ENCODE measurements around the gene ANTKMT.

The ANTKMT gene

GRCh38 chr16:702341-702740 is 18.6 kb upstream of the ANTKMT start:
- TF ChIP-seq FOXK2 (IDR thresholded peaks at IDR 0.05) = no peak
- no peak for TF ChIP-seq NFRKB (IDR thresholded peaks at IDR 0.05)
- no peak for TF ChIP-seq BHLHE40 (IDR thresholded peaks at IDR 0.05; ENCODE audit: borderline replicate concordance)
- TF ChIP-seq SP1 (IDR thresholded peaks at IDR 0.05) = no peak
- no peak for TF ChIP-seq PKNOX1 (IDR thresholded peaks at IDR 0.05)
- no peak for TF ChIP-seq ZNF384 (IDR thresholded peaks at IDR 0.05)
- TF ChIP-seq ARNT (IDR thresholded peaks at IDR 0.05) = no peak
- no peak for TF ChIP-seq L3MBTL2 (conservative IDR thresholded peaks at IDR 0.05)
- TF ChIP-seq FOXA1 (IDR thresholded peaks at IDR 0.05) = no peak
- DNase-seq (ENCODE audit: extremely low spot score) = no peak
- CTCF ChIA-PET = no interaction called here
- POLR2A ChIA-PET = interaction anchor here (1.1 to 3.8 kb wide), 3 partner anchors 12 to 83 kb away, joined by 3 to 16 read pairs (median 7); partner anchors contain the start of genes ANTKMT and WDR24

- POLR2A ChIA-PET = interaction anchor here (1.1 to 3.8 kb wide), 3 partner anchors 13 to 82 kb away, joined by 3 to 16 read pairs (median 7); partner anchors contain the start of genes ANTKMT and WDR24
- CTCF ChIA-PET = no interaction called here
- no peak for DNase-seq (ENCODE audit: extremely low spot score)
- TF ChIP-seq ZNF384 (IDR thresholded peaks at IDR 0.05) (no peak), NFRKB (IDR thresholded peaks at IDR 0.05) (no peak), FOXK2 (IDR thresholded peaks at IDR 0.05) (no peak), PKNOX1 (IDR thresholded peaks at IDR 0.05) (no peak), SP1 (IDR thresholded peaks at IDR 0.05) (no peak), ELF4 (IDR thresholded peaks at IDR 0.05) (no peak), L3MBTL2 (conservative IDR thresholded peaks at IDR 0.05) (no peak), BHLHE40 (IDR thresholded peaks at IDR 0.05; ENCODE audit: borderline replicate concordance) (no peak), SUZ12 (IDR thresholded peaks at IDR 0.05) (no peak), CTBP1 (IDR thresholded peaks at IDR 0.05; ENCODE audit: borderline replicate concordance) (no peak), HDGF (IDR thresholded peaks at IDR 0.05; ENCODE audit: borderline replicate concordance) (no peak), LEF1 (IDR thresholded peaks at IDR 0.05; ENCODE audit: borderline replicate concordance) (no peak), TARDBP (IDR thresholded peaks at IDR 0.05) (no peak), FOXM1 (IDR thresholded peaks at IDR 0.05; ENCODE audit: borderline replicate concordance) (no peak), ARNT (IDR thresholded peaks at IDR 0.05) (no peak), FOXA1 (IDR thresholded peaks at IDR 0.05) (no peak)
Observed at GRCh38 chr16:703406-703805, 17.5 kb upstream of the ANTKMT start.

GRCh38 chr16:704047-704446 is 16.9 kb upstream of the ANTKMT start:
- ChIA-PET CTCF (no interaction called here), POLR2A (interaction anchor here (2.2 to 3.8 kb wide), 2 partner anchors 14 to 17 kb away, joined by 7 to 16 read pairs; partner anchors contain the start of genes ANTKMT and WDR24)
- no peak for DNase-seq (ENCODE audit: extremely low spot score)
- TF ChIP-seq CTBP1 (IDR thresholded peaks at IDR 0.05; ENCODE audit: borderline replicate concordance) (no peak), SUZ12 (IDR thresholded peaks at IDR 0.05) (no peak), BHLHE40 (IDR thresholded peaks at IDR 0.05; ENCODE audit: borderline replicate concordance) (no peak), FOXK2 (IDR thresholded peaks at IDR 0.05) (no peak), SP1 (IDR thresholded peaks at IDR 0.05) (no peak), PKNOX1 (IDR thresholded peaks at IDR 0.05) (no peak), NFRKB (IDR thresholded peaks at IDR 0.05) (no peak)

DNA sequence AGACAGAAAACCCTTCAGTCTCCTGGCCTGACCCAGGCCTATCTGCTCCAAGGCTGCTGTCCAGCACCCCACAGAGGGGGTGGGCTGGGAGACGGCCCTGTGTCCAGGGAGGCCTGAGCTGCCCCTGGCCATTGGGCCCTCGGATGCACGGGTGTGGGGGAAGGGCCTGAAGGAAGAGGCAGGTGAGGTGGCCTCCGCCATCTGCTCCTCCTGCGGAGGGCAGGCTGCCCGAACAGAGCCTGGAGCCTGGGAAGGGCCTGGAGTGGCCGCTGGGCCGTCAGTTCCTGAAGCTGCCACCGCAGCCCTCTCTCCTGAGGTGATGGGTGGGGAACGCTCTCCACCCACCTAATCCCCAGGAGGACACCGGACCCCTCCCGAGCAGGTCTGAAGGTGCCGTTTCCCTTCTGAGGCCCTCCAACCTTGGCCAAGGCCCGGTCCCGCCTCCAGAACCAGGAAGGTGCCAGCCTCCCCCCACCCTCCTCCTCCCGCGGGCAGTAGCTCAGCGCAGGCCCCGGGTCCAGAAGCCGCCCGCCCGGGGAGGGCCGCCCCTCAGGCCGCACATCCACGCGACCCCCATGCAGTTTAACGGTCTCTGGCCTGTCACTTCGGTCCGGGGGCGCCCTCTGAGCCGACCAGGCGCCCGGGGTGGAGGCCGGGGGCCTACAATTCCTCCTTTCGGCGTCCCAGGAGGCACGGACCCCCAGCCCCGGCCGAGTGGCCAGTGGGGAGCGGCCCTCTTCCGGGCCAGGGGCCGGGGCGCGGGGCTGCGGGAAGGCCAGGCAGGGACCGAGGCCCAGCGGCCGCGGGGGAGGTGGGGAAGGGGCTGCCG is 16.2 kb upstream of the ANTKMT start:
- no peak for DNase-seq (ENCODE audit: extremely low spot score)
- ChIA-PET POLR2A (interaction anchor here (3.8 kb wide), 1 partner anchor 15 kb away, joined by 16 read pairs; the partner anchor contains the start of gene WDR24), CTCF (interaction anchor here (1.0 kb wide), 1 partner anchor 9 kb away, joined by 3 read pairs; no protein-coding TSS in a partner anchor)
- TF ChIP-seq ARNT (IDR thresholded peaks at IDR 0.05) (no peak), L3MBTL2 (conservative IDR thresholded peaks at IDR 0.05) (no peak), BHLHE40 (IDR thresholded peaks at IDR 0.05; ENCODE audit: borderline replicate concordance) (no peak), LEF1 (IDR thresholded peaks at IDR 0.05; ENCODE audit: borderline replicate concordance) (no peak), FOXK2 (IDR thresholded peaks at IDR 0.05) (no peak), NFRKB (IDR thresholded peaks at IDR 0.05) (no peak), ELF4 (IDR thresholded peaks at IDR 0.05) (no peak), HDGF (IDR thresholded peaks at IDR 0.05; ENCODE audit: borderline replicate concordance) (no peak), ZNF384 (IDR thresholded peaks at IDR 0.05) (no peak), SUZ12 (IDR thresholded peaks at IDR 0.05) (no peak), CTBP1 (IDR thresholded peaks at IDR 0.05; ENCODE audit: borderline replicate concordance) (no peak), FOXA1 (IDR thresholded peaks at IDR 0.05) (no peak), PKNOX1 (IDR thresholded peaks at IDR 0.05) (no peak)

GRCh38 chr16:705431-706188 is 15.3 kb upstream of the ANTKMT start, which contains the start of gene FBXL16:
FBXL16 (minus strand) TSS chr16:705801; CDS start chr16:697405, 8,396 bp downstream.
- POLR2A ChIA-PET = interaction anchor here (1.3 kb wide), 1 partner anchor 16 kb away, joined by 5 read pairs; the partner anchor contains the start of gene ANTKMT
- no peak for TF ChIP-seq L3MBTL2 (conservative IDR thresholded peaks at IDR 0.05)
- TF ChIP-seq FOXM1 (IDR thresholded peaks at IDR 0.05; ENCODE audit: borderline replicate concordance) = no peak
- TF ChIP-seq PKNOX1 (IDR thresholded peaks at IDR 0.05) = no peak
- CTCF ChIA-PET = interaction anchor here (1.0 kb wide), 1 partner anchor 10 kb away, joined by 3 read pairs; no protein-coding TSS in a partner anchor
- peak; percentile 76 for DNase-seq (ENCODE audit: extremely low spot score)

Measured in HEK293T (cell line).